NCI-H748 treated with DMSO at 0.1 percent for 48 hours (cell line): ENCODE data around the gene FNBP1L.

Source experiments
- DNase-seq: peaks from one replicate; lab custom pipeline; 2025; lab: John Stamatoyannopoulos, UW

FNBP1L gene

DNA sequence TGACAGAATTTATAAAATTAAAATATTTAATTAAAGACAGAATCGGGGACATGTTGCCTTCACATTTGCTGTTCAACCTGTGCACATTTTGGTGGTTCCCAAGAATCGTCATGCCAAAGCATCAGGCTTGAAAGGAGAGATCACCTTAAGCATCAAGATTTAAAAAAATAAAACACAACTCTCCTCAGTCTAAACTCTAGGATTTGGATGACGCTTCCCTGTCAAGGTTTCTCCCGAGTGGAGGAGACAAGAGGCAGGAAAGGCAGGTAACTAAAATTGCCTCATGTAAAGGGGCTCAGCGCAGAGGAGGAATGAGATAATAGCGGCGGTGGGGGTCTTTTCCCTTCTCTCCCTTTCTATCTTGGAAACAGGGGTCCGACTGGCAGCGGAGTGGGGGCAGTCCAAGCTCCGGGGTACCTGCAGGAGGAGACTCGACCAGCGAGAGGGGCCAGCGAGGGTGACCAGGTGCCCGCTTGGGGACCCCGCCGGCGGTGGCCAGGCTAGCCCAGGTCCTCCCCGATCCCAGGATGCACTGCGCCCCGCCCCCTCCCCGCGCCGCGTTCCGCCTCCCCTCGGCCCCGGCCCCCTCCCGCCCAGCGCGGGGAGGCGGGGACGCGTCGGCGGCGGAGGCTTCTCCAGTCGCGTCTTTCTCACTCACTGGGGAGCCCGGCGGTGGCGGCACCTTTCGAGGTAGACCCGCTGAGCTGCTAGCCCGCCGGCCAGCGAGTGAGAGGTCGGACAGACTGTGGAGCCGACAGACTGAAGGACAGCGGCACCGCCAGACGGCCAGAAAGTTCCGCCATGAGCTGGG, at the start of gene FNBP1L:
FNBP1L (plus strand) TSS at position 638 of the 811 bp plus-strand sequence; CDS start at position 802, 164 bp downstream.
- DNase-seq, result peak; percentile 58

DNA sequence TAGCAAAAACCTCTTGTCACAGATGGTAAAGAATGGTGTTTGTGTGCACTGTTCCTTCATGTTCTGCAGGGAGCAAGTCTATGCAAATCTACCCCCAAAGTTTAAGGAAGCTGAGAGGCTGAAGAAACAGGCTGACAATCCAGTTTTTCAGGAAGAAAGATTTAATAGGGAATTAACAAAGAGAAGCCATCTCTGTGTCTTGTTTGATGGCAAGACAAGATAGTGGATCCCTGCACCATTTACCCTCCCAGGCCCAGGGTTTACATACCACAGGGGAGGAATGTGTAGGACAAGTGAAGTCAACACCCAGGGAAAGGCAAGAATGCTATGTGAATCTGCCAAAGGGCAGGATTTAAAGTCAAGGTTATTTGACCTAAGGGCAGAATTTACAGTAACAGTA, 48.1 kb upstream of the FNBP1L start:
- no peak for DNase-seq

DNA sequence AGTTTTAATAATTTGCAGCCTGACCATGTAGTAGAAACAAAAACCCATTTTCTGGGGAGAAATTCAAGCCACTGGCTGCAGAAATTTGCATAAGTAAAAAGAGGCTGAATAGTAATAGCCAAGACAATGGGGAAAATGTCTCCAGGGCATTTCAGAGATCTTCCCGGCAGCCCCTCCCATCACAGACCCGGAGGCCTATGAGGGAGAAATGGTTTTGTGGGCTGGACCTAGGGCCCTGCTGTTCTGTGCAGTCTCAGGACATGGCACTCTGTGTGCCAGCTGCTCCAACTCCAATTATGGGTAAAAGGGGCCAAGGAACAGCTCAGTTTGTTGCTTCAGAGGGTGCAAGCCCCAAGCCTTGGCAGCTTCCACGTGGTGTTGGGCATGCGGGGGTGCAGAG, 39.7 kb upstream of the FNBP1L start:
- no peak for DNase-seq

DNA sequence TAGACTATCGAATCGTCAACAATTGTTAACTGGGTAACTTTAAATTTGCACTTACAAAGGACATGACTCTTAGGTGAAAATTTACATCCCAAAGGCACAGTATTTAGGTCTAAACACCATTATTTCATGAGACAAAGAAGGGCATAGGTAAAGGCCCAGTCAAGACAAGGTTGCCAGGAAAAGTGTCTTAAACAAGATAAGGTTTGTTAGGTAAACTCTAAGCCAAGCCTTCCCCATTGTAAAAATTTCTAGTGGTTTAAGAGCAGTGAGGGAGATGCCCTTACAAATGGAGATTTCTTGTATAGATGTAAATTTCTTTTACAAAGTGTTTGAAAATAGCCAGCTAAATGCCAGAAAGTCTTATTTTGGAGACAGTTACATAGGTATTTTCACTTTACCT, 36.9 kb upstream of the FNBP1L start:
- DNase-seq, result no peak

DNA sequence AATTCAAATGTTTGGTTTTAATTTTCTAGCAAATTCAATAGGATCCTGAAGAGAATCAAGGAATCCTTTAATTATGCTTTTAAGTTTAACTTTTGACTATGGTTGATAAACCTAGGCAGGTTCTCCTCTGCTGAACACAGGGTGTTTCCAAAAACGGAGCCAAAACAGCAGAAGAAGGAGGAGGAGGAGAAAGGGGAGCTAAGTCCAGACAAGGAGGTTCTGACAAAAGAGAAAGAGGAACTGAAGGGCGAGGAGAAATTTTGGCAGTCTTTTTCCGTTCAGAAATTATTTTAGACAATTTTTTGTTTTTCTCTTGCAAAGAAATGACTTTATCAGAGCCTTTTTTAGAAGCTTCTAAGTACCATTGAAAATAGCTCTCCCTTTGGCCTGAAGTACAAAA, 33.2 kb upstream of the FNBP1L start:
- DNase-seq, result no peak

DNA sequence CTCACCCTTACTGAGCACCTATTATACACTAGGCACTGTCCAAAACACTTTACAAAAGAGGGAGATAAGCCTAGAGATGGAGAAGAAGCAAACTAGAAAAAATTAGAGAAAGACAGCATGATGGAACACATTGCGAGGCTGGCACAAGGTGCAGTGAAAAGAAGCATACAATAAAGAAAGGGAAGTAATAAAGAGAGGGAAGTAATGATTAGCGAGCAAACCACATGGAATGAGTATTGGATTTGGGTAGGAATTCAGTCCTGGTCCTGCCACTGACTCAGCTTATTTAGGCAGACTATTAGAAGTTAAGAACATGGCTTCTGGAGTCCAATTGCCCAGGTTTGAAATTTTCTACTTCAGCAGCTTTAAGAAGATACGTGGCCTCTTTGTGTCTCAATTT, 32.6 kb upstream of the FNBP1L start:
- no peak for DNase-seq

DNA sequence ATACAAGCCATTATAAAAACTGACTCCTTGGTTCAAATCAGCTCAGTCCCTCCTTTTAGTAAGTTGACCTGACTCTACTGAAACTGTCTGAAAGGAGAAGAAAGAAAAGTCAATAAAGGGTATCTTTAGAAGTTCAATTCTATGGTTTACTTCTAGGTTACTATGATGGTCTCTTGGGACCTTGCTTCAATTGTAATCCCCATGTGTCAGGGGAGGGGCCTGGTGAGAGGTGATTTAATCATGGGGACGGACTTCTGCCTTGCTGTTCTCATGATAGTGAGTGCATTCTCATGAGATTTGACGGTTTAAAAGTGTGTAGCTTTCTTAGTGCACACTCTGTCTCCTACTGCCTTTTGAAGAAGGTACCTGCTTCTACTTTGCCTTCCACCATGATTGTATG, 31.7 kb upstream of the FNBP1L start:
- no peak for DNase-seq

DNA sequence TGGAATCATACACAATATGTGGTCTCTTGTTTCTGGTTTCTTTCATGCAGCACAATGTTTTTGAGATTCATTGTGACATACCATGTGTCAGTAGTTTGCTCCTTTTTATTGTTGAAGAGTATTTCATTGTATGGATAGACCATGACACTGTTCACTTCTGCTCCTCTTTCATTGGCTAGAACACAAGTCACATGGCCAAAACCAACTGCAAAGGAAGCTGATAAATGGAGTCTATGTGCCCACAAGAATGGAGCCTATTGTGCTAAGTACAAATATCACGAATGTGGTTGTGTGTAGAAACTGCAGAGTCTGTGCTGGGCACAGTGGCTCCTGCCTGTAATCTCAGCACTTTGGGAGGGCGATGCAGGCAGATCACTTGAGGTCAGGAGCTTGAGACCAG, 28.6 kb upstream of the FNBP1L start:
- no peak for DNase-seq

DNA sequence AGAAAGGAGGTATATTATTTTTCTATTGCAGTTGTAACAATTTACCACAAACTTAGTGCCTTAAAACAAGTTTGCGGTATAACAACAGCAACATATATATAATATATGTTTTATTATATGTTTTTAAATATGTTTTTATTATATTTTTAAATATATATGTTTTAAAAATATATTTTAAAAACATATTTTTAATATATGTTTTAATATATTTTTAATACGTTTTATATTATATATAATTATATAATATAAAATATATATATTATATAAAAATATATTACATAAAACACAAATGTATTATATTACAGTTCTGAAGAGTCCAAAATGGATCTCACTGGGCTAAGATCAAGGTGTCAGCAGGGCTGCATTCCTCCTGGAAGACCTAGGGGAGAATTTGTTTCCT, 27.5 kb upstream of the FNBP1L start:
- DNase-seq, result no peak

DNA sequence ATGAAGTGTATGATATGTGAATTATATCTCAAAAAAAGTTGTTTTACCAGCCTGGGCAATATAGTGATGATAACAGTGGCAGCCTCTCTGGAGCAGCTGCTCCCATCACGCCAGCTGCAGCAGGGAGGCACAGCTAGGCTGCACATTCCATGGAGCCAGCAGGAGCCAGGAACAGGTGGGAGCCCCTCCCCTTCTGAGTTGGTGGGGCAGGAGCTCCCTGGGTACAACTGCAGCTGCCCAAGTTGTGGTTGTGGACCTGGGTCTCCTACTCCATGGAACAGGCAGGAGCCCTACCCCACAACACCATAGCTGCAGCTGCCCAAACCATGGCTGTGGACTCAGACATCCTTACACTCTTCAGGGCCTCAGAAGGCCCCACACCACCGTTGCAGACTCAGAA, 21.7 kb upstream of the FNBP1L start:
- no peak for DNase-seq

DNA sequence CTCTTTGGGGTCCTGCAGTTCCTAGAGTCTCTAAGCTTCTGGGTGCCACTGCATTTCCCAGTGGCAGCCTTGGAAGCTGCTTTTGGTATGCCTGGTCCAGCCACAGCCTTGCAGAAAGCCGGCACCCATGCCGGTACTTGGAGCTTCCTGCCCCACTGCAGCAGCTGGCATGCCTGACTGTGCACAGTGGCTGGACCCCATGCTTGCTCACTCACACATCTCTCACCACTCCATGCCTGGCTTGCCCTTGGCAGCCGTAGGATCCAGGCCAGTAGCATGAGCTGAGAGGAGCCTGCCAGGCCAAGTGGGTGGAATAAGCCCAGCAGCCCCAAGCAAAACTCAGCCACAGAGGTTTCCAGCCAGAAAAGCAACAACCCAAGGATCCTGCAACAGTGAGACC, 20.3 kb upstream of the FNBP1L start:
- no peak for DNase-seq

DNA sequence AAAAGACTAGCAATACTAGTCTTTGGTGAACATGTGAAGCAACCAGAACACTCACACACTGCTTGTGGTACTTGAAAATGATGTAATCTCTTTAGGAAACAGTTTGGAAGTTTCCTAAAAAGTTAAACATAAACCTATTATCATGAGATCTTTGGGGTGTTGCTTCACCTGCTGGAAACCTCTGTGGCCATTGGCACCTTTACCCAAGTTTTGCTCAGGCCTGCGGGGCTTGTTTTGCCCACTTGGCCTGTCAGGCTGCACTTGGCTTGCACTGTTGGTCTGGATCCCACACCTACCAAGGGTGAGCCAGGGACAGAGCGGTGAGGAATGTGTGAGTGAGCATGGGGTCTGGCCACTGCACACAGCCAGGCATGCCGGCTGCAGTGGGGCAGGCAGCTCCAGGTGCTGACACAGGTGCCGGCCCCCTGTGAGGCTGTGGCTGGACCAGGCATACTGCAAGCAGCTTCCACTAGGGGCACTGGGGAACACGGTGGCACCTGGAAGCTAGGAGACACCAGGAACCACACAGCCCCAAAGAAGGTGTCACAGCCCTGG, 14.4 kb upstream of the FNBP1L start:
- no peak for DNase-seq

DNA sequence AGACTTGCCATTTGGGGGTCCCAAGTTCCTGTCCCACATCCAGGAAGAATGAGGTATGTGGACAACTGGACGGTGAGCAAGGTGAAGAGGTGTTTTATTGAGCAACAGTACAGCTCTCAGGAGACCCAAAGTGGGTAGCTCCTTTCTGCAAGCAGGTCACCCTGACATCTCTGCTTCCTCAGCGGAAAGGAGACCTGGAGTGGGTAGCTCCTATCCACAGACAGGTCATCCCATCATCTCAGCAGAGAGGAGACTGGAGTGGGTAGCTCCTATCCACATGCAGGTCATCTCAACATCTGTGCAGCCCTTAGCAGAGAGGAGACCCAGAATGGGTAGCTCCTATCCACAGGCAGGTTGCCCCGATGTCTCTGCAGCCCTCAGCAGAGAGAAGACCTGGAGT, 13.8 kb upstream of the FNBP1L start:
- no peak for DNase-seq

DNA sequence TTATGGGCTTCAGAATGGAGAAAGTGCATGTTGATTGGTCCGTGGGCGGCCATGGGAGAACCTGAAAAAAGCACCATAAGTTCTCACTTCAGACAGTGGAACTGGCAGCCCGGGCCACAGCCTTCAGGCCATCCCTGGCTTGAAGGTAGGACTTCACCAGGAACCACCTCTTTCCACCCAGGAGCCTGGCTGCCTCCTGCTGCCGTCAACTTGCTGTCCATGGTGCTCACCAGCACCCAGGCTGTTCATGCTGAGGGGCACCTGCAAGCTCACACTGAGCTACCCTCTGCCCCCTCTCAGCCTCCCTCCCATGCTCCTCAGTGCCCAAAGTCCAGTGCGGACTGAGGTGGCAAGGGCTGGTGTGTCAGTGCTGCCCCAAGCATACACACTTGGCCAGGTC, 12.9 kb upstream of the FNBP1L start:
- no peak for DNase-seq

DNA sequence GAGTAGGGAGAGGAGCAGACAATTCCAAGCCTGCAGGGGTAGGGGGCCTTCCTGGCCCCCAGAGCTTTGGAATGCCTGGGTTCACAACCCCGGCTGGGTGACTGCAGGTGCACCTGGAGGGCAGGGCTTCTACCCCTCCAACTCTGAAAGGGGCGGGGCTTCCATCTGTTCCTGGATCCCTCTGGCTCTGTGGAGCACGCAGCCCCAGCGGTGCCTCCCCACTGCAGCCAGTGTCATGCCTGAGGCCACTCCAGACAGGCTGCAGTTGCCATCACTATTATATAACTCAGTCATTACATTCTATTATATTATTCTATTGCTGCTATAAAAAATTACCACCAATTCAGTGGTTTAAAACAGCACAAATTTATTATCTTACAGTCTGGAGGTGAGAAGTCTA, 12.5 kb upstream of the FNBP1L start:
- DNase-seq, result no peak

DNA sequence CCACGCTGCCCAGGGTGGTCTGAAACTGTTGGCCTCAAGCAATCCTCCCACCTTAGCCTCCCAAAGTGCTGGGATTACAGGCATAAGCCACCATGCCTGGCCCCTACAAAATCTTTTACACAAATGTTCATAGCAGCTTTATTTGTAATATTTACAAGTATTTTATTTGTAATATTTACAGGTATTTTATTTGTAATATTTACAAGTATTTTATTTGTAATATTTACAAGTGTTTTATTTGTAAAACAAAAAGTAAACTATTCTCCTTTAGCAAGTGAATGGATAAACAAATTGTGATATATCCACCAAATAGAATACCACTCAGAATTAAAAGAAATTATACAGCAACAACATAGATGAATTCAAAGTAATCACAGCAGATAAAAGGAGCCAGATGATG, 11.4 kb upstream of the FNBP1L start:
- no peak for DNase-seq

DNA sequence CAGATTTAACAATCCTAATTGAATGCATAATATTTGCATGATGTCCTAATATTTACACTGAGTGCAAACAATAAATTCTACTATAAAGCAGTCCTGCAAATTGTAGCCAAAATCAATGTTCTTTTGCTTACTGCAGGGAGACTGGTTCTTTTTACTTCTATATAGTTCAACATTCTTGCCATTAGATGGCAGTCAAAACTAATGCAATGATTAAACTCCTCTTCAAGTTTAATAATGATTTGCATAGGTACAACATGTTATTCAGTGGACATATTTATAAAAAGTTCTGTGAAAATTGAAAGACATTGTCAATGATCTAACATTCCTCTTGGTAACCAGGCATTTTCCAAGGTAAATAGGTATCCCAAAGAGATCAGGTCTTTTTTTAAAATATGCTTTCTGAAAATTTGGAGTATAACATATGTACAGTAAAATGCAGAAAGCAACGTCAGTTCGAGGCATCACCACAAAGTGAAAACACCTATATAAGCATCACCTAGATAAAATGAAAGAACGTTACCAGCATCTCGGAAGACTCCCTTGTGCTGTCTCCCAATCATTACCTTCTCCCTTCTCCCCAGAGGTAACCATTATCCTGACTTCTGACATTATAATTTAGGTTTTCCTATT, 9.8 kb upstream of the FNBP1L start:
- peak; percentile 27 for DNase-seq

DNA sequence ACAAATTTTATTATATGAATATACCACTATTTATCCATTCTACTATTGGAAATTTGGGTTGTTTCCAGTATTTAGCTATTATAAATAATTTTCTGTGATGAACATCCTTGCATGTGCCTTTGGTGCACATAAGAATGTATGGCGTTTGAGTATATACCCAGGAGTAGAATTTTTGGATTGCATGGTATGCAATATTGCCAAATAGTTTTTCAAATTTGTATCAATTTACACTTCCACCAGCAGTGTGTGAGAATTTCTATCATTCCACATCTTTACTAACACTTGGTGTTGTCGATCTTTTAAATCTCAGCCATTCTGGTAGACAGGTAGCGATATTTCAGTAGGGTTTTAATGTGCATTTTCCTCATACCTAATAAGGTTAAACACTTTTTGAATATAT, 9.2 kb upstream of the FNBP1L start:
- no peak for DNase-seq

DNA sequence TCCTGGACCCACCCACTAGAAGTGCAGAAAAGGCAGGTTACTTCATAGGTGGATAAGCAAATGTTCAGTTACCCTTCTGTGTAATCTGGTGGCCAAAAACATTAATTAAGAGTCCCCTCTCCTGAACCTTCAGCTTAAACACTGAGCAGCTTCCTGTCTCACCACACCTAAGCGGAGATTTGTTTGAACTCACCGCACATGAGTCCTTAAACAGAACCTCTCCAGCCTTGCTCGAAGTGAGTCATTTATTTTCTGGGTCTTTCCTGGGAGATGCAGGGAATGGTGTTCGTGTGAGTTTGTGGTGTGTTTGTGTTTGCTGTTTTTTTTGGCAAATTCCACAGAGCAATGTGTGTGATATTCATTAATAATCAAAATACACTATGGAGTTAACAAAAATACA, 7.6 kb upstream of the FNBP1L start:
- DNase-seq, result no peak

DNA sequence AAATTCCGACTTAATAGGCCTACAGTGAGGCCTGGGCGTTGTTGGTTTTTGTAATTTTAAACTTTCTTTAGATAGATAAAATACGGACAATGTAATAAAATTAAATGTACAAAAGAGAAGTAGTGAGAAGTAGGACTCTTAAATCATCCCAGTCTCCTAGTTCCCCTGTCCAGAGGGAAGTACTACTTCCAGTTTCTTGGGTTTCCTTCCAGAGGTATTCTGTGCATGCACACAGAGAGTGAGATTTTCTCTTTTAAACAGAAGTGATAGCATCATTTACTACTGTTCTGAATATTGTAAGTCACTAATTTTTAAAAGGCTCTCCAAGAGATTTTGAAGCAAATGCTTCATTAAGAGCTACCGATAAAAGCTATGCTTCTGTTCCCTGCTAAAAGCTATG, 7.2 kb upstream of the FNBP1L start:
- no peak for DNase-seq

DNA sequence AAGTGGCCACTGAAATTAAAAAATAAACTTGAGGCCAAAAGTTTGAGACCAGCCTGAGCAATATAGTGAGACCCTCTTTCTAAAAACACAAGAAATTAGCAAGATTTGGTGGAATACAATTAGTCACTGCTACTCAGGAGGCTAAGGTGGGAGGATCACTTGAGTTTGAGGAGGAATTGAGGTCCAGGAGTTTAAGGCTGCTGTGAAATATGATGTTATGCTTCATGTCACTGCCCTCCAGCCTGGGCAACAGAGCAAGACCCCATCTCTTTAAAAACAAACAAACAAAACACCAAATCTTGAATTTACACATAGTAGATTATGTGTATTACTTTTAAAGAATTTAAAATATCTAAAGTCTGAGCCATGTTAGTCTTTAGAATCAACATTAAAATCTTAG, 6.3 kb upstream of the FNBP1L start:
- no peak for DNase-seq

DNA sequence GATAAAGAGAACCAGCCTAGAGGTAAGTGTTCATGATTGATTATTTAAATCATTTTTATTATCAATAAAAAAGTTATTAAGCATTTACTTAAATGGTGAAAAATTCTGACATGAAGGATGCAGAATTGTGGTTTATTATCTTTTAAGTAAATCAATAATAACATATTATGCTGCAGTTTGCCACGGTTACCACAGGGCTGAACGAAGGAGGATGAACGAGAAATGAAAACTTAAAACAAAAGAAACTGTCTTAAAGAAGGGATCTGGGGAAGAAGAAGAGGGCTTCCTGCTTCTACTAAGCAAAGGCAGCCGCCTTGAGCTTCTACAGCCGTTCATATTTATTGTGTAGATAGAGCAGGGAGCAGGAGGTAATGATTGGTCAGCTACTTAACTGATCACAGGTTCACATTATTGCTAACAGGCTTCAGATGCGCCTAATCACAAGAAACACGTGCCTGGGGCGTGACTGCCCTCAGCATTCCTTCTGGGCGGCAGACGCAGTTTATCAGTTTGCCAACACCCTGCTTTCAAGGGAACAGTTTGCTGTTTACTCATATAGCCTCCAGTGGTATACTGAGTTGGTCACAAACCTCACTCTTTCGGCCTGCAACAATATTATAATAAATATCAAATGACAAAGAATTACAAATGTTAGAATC, 5.8 kb upstream of the FNBP1L start:
- DNase-seq, result no peak

DNA sequence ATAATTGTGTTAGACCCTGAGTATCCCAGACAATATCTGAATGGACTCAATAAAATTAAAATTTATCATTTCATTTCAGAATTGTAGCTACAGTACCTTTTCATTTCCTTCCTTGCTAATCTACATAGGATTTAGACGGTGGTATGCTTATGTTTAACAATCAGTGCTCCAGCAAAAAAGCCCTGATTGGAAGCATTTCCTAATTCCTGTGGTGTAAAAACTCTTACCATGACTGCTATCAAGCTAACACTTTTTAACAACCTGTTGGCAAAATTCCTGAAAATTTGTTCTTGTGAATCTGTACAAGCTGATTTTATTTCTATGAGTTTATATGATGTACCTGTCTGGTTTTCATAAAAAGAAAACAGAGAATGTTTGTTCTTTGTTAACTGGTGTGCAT, 5.2 kb upstream of the FNBP1L start:
- no peak for DNase-seq
